GM19238 (cell line): ENCODE data around the gene DCLRE1C.
A peak's percentile ranks its signal among the peaks of the same experiment; 100 is the strongest.
"Not testable (repeated sequence)": the region's sequence is repeated elsewhere in the genome, so short reads cannot be mapped to it uniquely, and the experiment has no call there.

Source experiments
- DNase-seq: peaks from one replicate; pipeline ENCODE4 v3.0.0; 2011; ENCODE audit warnings: low spot score; ENCODE audit not compliant: insufficient read length

Gene DCLRE1C

DNA sequence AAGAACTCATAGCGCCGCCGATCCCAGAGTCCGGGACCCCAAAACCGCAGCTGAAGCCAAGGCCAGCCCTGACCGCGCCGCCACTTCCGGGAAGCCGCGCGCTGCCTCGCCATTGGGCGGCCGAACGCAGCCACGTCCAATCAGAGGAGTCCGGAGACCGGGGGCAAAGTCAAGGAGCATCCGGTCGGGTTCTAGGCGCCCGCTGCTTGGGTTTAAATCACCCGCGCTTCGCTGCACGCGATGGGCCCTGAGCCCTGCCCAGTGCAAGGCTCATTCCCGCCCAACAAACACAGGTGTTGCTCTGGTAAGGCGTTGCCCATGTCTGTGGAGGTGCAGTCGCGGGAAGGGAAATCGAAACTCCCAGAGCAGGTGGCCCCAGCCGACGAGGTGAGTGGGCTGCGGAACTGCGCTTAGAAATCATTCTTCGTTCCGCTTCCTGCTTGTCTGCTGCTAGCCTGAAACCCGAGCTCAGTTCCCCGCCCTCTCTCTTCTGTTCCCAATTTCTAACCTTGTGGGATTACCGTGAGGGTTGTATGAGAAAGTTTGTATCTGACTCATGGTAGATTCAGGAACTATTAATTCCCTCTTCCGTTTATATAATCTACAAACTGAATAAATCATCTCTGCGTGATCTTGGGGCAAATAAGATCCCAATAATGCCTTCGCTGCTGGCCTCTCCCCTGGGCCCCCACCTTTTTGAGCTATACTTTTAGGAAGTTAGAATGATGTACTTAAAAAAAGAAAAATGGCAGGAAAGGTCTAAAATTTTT, at the start of gene DCLRE1C:
DCLRE1C (minus strand) TSS at position 96 of the 770 bp plus-strand sequence; CDS start at position 10, 86 bp downstream.
- peak; percentile 70 for DNase-seq

- no peak for DNase-seq
Measured at GRCh38 chr10:14995964-14996565, 42.2 kb upstream of the DCLRE1C start.

- not testable (repeated sequence) for DNase-seq
Measured at GRCh38 chr10:14993500-14994455, 39.9 kb upstream of the DCLRE1C start.

DNA sequence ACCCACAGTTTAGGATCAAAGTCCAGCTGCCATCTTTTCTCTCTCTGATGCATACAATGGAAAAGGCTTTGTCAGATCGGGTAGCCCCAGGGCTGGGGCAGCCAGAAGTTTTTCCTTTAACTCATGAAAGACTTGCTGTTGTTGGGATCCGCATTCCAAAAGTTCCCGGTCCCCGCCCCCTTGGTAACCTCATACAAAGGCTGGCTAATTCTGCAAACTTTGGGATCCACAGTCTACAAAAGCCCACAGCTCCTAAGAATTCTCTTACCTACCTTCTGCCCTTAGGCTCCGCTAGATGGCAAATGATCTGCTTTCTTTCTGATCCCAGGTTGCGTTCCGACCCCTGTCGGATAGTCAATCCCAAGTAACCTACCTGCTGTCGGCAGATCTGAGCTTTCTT, 38.4 kb upstream of the DCLRE1C start:
- not testable (repeated sequence) for DNase-seq

DNA sequence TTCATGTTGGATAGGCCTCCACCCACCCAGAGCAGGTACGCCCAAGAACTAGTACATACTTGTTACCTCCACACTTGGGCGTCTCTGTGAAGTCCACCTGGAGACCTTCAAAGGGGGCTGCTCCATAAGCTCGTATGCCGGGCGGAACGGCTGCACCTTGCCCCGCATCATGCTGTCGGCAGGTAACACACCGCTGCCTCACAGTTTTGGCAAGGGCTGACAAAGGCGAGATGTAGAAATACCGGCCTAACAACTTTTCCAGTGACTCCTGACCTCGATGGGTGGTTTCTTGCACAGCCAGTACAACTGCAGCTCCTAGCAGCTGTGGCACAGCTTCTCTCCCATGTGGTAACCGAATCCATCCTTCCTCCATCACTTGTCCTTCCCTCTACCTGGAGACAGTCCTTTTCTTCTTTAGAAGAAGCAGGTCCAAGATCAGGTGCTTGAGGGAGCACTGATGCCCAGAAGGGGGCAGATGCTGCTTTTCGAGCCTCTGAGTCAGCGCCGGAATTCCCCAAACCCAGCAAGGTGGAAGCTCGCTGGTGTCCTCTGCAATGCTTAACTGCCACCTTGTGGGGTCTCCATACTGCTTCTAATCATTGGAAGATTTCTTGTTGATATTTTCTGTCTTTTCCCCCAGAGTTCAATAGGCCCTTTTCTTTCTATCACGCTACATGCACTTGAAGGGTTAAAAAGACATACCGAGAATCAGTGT, 37.3 kb upstream of the DCLRE1C start:
- DNase-seq = not testable (repeated sequence)

- DNase-seq = not testable (repeated sequence)
Measured at GRCh38 chr10:14989552-14989951, 35.7 kb upstream of the DCLRE1C start.

DNA sequence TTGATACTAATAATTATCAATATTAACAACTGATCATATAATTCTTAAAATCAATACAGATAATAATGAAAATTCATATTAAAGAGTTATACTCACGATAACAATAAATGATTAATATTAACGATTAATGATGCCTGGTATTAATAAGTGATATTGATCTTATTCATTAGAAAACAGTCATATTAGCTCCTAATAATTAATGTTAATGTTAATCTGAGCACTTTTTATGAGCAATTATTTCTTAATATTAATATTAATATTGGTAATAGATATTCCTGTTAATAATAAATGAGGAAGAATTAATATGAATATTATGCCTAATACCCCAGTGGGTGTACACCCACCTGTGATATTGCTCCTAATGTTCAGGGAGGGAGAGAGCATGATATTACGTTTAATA, 28.8 kb upstream of the DCLRE1C start:
- no peak for DNase-seq

GRCh38 chr10:14975672-14976273, 21.9 kb upstream of the DCLRE1C start:
- DNase-seq = no peak

- not testable (repeated sequence) for DNase-seq
Measured at GRCh38 chr10:14974153-14974998, 20.5 kb upstream of the DCLRE1C start.

GRCh38 chr10:14971867-14972448, 18.1 kb upstream of the DCLRE1C start:
- DNase-seq = no peak

- DNase-seq = no peak
Measured at GRCh38 chr10:14967897-14968296, 14.0 kb upstream of the DCLRE1C start.

DNA sequence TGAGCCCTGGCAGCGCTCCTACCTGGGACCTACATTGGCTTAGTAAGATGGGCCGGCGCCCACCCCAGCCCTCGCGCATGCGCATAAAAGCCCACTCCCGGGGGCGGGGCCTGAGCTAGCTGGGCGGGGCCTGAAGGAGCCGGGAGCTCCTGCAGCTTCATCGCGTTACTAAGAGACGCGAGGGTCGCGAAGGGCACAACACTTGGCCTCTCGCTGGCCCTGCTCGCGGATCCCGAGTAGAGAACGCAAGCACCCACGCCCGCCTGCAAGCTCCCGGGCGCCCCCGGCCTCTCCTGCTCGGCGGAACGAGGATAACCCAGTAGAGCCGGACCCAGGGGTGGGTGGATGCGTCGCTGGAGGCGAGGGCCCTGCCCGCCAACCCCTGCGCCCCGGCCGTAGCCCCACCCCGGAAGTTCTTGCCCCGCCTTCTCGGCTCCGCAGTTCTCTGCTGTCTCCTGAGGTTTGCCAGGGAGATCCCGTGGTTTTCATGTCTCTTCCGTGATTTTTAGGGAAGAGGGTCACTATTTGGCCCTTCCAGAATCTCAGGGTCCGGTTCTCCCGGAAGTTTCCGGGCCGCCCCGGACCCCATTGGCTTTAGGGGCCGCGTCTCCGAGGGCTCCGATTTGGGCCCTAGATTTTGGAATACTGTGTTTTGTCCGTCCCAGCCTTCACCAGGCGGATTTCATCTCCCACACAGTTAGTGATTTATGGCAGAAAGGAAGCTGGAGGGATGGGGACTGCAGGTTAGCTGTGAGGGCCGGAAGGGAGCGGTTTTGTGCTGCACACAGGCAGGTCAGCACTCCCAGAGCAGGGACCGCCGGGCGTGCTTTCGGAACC, 5.5 kb upstream of the DCLRE1C start, which contains the start of gene MEIG1:
MEIG1 (plus strand) TSS at position 168 of the 837 bp plus-strand sequence. CDS start 7,081 bp downstream, outside the sequence.
- peak; percentile 75 for DNase-seq

- DNase-seq = no peak
Measured at GRCh38 chr10:14958872-14959220, 5.0 kb upstream of the DCLRE1C start.

DNA sequence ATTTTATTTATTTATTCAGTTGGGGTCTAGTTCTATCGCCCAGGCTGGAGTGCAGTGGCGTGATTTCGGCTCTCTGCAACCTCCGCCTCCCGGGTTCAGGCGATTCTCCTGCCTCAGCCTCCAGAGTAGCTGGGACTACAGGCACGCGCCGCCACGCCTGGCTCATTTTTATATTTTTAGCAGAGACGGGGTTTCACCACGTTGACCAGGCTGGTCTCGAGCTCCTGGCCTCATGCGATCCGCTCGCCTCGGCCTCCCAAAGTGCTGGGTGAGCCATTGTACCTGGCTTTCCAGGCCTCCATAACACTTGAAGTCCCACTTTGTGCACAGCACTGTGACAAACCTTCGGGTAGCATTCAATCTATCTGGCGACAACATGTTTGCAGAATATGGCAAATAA, 1.0 kb upstream of the DCLRE1C start:
- no peak for DNase-seq

- no peak for DNase-seq
Measured at GRCh38 chr10:14953424-14954000, 384 bp downstream of the DCLRE1C start.

GRCh38 chr10:14952851-14953423, 959 bp downstream of the DCLRE1C start:
- DNase-seq = no peak

DNA sequence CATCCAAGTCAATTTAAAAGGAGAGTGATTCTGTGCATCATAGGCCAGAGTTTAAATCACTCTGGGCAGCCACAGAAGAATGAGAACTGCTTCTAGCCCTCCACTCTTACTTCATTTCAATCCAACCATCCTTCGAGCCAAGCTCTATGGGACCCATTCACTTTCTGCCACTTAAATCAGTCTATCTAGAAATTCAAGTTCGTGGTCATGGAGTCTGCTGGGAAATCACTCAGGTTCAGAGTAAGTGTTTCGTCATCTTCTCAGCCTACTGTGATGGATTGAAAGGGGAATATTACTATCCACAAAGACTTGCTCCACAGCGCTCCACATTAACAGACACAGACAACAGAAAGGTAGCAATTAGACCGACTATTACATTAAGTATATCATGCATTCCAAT, 4.6 kb downstream of the DCLRE1C start:
- DNase-seq = no peak

GRCh38 chr10:14947268-14947667, 6.6 kb downstream of the DCLRE1C start:
- no peak for DNase-seq
